ENCODE results near the gene CD200. TPM values are rescaled to one million over a fixed set of nuclear protein-coding genes. Genes with fewer than 3 reads are reported as not detected.

CD200 gene
- total RNA-seq, 1 experiment from 2014 or later = not detected

DNA sequence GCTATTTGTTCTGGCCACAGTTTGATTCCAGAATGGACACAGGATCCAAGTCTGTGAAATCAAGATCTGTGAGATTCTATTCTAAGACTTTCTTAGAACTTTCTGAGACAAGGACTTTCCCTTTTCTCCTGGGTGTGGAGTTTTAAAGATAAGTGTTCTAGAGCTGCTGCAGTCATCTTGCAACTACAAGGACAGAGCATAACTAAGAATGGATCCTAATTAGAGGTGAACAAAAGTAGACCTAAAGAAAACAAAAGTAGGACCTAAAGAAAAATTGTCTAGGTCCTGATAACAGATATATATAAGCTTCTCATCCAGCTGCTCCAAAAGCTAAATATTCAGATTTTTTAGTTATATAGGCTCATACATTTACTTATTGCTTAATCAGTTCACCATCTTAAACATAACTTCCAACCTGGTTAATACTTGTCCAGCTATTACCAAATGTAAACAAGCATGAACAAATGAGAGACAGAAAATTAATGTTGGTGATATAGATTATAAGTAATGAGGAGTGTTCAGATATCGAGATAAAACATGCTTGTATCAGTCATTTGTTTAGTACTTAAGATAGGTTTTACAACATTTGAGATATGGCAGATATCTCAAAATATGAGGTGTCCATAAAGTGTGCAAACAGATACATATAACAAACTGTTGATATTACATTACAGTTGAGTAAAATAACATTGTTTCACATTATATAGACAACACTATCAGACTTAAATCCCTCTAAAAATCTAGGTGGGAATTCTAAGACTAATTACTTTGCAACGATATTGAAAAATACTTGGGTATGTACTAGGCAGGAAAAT is 75.1 kb downstream of the CD200 start:
- ATAC-seq = no peak
- CTCF ChIA-PET = no interaction called here

GRCh38 chr3:112409041-112409440 is 76.1 kb downstream of the CD200 start:
- no peaks in the 10 kb centered on the region for H3K9me3 ChIP-seq (ENCODE audit: control insufficient read depth, insufficient read depth, low read depth, low read length)
- no peaks in the 10 kb centered on the region for H3K36me3 ChIP-seq (ENCODE audit: control insufficient read depth, insufficient read depth, low read length)
- ChIA-PET CTCF (no interaction called here), POLR2A (no interaction called here)
- in situ Hi-C loops (cut with HindIII; ENCODE audit: low pct_unique_long_range_greater_than_20kb, low sequenced_read_pairs) (no loop called here), intact Hi-C loops (cut with micrococcal nuclease; ENCODE audit: unreplicated experiment) (no loop called here)
- ATAC-seq (no peak), DNase-seq (ENCODE audit: low read depth, low spot score) (no peak)
- H3K27ac ChIP-seq (ENCODE audit: low read length) = no peak overlapping the region
- BruUV-seq (replicated peaks) = no TSS peak
- H3K27me3 ChIP-seq (ENCODE audit: control insufficient read depth, insufficient read depth, low read length) = no peaks in the 10 kb centered on the region
- H3K4me3 ChIP-seq (ENCODE audit: low read depth in 2 of 2, low read length in 2 of 2) = no peak overlapping the region
- no peaks in the 10 kb centered on the region for H3K4me1 ChIP-seq (ENCODE audit: control insufficient read depth, insufficient read depth, low read length)
- TF ChIP-seq CTCF (IDR thresholded peaks at IDR 0.05) = no peak
- TF ChIP-seq SIN3A (IDR thresholded peaks at IDR 0.05; ENCODE audit: borderline replicate concordance, insufficient read depth, low read depth, low read length) = no peak
- no peak for TF ChIP-seq REST (IDR thresholded peaks at IDR 0.05; ENCODE audit: insufficient read depth in 1 of 2, low read depth in 2 of 2, low read length in 1 of 2)
- no peak for TF ChIP-seq POLR2AphosphoS5 (IDR thresholded peaks at IDR 0.05; ENCODE audit: low read depth, low read length)
- no peak for TF ChIP-seq TCF7L2 (IDR thresholded peaks at IDR 0.05; ENCODE audit: low read depth, low read length)

More for the DNA sequence above, 75.1 kb downstream of the CD200 start:
- in situ Hi-C loops (cut with HindIII; ENCODE audit: low pct_unique_long_range_greater_than_20kb, low sequenced_read_pairs) (no loop called here), intact Hi-C loops (cut with micrococcal nuclease; ENCODE audit: unreplicated experiment) (no loop called here)
- Histone ChIP-seq H3K4me1 (ENCODE audit: control insufficient read depth, insufficient read depth, low read length) (no peaks in the 10 kb centered on the region), H3K9me3 (ENCODE audit: control insufficient read depth, insufficient read depth, low read depth, low read length) (no peaks in the 10 kb centered on the region), H3K36me3 (ENCODE audit: control insufficient read depth, insufficient read depth, low read length) (no peaks in the 10 kb centered on the region), H3K4me3 (ENCODE audit: low read depth in 2 of 2, low read length in 2 of 2) (no peak overlapping the region), H3K27ac (ENCODE audit: low read length) (no peak overlapping the region), H3K27me3 (ENCODE audit: control insufficient read depth, insufficient read depth, low read length) (no peaks in the 10 kb centered on the region)
- TF ChIP-seq CTCF (IDR thresholded peaks at IDR 0.05) (no peak), POLR2AphosphoS5 (IDR thresholded peaks at IDR 0.05; ENCODE audit: low read depth, low read length) (no peak)
- BruUV-seq (replicated peaks) = no TSS peak
- POLR2A ChIA-PET = no interaction called here
- no peak for DNase-seq (ENCODE audit: low read depth, low spot score)
